GM12878 (cell line): ENCODE results near the gene MAGI1. TPM values are rescaled to one million over a fixed set of nuclear protein-coding genes. Genes with fewer than 3 reads are reported as not detected.

Source experiments
- ATAC-seq: fragments of 200-7000 bp; cut with Tn5 transposase; 3 replicates; pipeline ENCODE4 v1.9.1; 2020; ENCODE audit warnings: mild to moderate bottlenecking, moderate library complexity
- BruUV-seq: library from RNA; stranded (reverse); fragments of 400-500 nt; replicated peaks from 2 replicates; lab custom pipeline; 2021; lab: Mats Ljungman, UMichigan
- CTCF ChIA-PET: fragments of 300-600 bp; sonication (Branson Sonifier 250); formaldehyde crosslinking; extraction: SDS; loops from one replicate; lab custom pipeline; 2021; ENCODE audit warnings: inconsistent platforms; lab: Yijun Ruan, JAX
- POLR2A ChIA-PET: fragments of 350-600 bp; formaldehyde crosslinking; extraction: SDS; loops from one replicate; lab custom pipeline; 2021; ENCODE audit warnings: inconsistent platforms; lab: Charles Lee
- RAD21 ChIA-PET: fragments of 300-600 bp; sonication (Branson Sonifier 250); formaldehyde crosslinking; loops from one replicate; lab custom pipeline; 2023; ENCODE audit warnings: antibody characterized with exemption; ENCODE audit not compliant: unreplicated experiment; lab: Charles Lee
- SMC1A ChIA-PET: fragments of 300-600 bp; sonication (Branson Sonifier 250); formaldehyde crosslinking; loops from one replicate; lab custom pipeline; 2023; ENCODE audit not compliant: unreplicated experiment, uncharacterized antibody; lab: Charles Lee
- DNase-seq: peaks from one replicate; pipeline ENCODE4 v3.0.0-alpha.2; 2011; ENCODE audit warnings: low read depth, low spot score
- FAIRE-seq: peaks from 3 replicates; lab custom pipeline; 2011; peaks lifted over from hg19 to GRCh38; lab: Jason Lieb, UNC
- H2AFZ ChIP-seq: 2 replicates; pipeline ENCODE4 v1.6.0; 2011; ENCODE audit warnings: low read depth, low read length, control low read depth; ENCODE audit not compliant: control insufficient read depth
- H3K27ac ChIP-seq: 2 replicates; pipeline ENCODE4 v1.5.1; 2011; ENCODE audit warnings: control low read depth; ENCODE audit not compliant: control insufficient read depth, insufficient read depth
- H3K27me3 ChIP-seq, 2 experiments: replicated peaks in 1 of 2; 2 replicates each; pipeline versions ENCODE4 v1.6.0 to v1.6.1; 2011; ENCODE audit warnings: low read length in 1 of 2; ENCODE audit not compliant: control insufficient read depth in 2 of 2, insufficient read depth in 2 of 2
- H3K36me3 ChIP-seq, 2 experiments: 2 replicates each; pipeline ENCODE4 v1.5.1; 2011; ENCODE audit warnings: low read length in 1 of 2; ENCODE audit not compliant: control insufficient read depth in 2 of 2, insufficient read depth in 2 of 2
- H3K4me1 ChIP-seq: 2 replicates; pipeline ENCODE4 v1.6.1; 2011; ENCODE audit warnings: mild to moderate bottlenecking, low read length, moderate library complexity, mixed read lengths; ENCODE audit not compliant: control insufficient read depth, insufficient read depth
- H3K4me2 ChIP-seq: 2 replicates; pipeline ENCODE4 v1.6.0; 2011; ENCODE audit warnings: control low read depth; ENCODE audit not compliant: control insufficient read depth, insufficient read depth
- H3K4me3 ChIP-seq: fragments of 200-600 bp; sonication (generic); 2 replicates; pipeline ENCODE4 v1.5.1; 2016
- H3K79me2 ChIP-seq: 2 replicates; pipeline ENCODE4 v1.6.0; 2011; ENCODE audit warnings: low read length; ENCODE audit not compliant: control insufficient read depth, insufficient read depth
- H3K9ac ChIP-seq: 2 replicates; pipeline ENCODE4 v1.8.0; 2011; ENCODE audit warnings: low read length, control low read depth, mixed read lengths; ENCODE audit not compliant: control insufficient read depth, insufficient read depth
- H3K9me3 ChIP-seq: replicated peaks from 3 replicates; pipeline ENCODE4 v1.5.1; 2011; ENCODE audit warnings: mild to moderate bottlenecking, low read length; ENCODE audit not compliant: control insufficient read depth, insufficient read depth
- H4K20me1 ChIP-seq: 2 replicates; pipeline ENCODE4 v1.6.0; 2011; ENCODE audit not compliant: control insufficient read depth, insufficient read depth
- CREB1 ChIP-seq: IDR thresholded peaks from 2 replicates; pipeline ENCODE4 v1.6.1; 2012; ENCODE audit warnings: low read depth, mild to moderate bottlenecking, inconsistent platforms
- IKZF2 ChIP-seq, 2 experiments: fragments of 450-650 bp; IDR thresholded peaks; 2 replicates each; pipeline ENCODE4 v1.6.1; 2017; ENCODE audit warnings: mild to moderate bottlenecking in 2 of 2, moderate library complexity in 2 of 2
- JUND ChIP-seq: IDR thresholded peaks from 2 replicates; pipeline ENCODE4 v1.6.1; 2012; ENCODE audit warnings: low read depth, mild to moderate bottlenecking, low read length, improper control_type of control experiment, moderate library complexity
- MXI1 ChIP-seq: fragments of 150-350 bp; IDR thresholded peaks from 2 replicates; pipeline ENCODE4 v1.6.1; 2011; ENCODE audit warnings: low read depth, mild to moderate bottlenecking, inconsistent platforms, low read length, improper control_type of control experiment
- POU2F2 ChIP-seq: IDR thresholded peaks from 3 replicates; pipeline ENCODE4 v1.6.1; 2011; ENCODE audit warnings: low read depth, mild to moderate bottlenecking, low read length, borderline replicate concordance
- RUNX3 ChIP-seq: IDR thresholded peaks from 2 replicates; pipeline ENCODE4 v1.6.1; 2012; ENCODE audit warnings: low read length, inconsistent platforms
- WGBS: methylation state at CpG from one replicate; pipeline ENCODE4 v1.1.6; 2016; ENCODE audit warnings: low lambda C conversion rate; ENCODE audit not compliant: insufficient replicate concordance, insufficient coverage; ENCODE audit errors: missing lambda C conversion rate; 5-methylcytosine and 5-hydroxymethylcytosine counted together
- in situ Hi-C: fragments of 300-500 bp; cut with MboI; formaldehyde crosslinking; loops from 9 replicates; pipeline ENCODE4 v1.14.3; 2018; ENCODE audit warnings: mixed read lengths
- intact Hi-C: fragments of 100-400 bp; cut with micrococcal nuclease; formaldehyde crosslinking; loops from one replicate; pipeline ENCODE4 v1.14.2; 2022; ENCODE audit not compliant: unreplicated experiment
- polyA plus RNA-seq, 11 experiments: library from polyadenylated mRNA; depleted of rRNA in 4 of 11; unstranded in 6 of 11; stranded (reverse) in 5 of 11; fragments of >200 nt; fragmentation: Nextera tagmentation in 4 of 11; fragmentation: Illumina TruSeq in 1 of 11; extraction: Ambion mirVana in 4 of 11; extraction: Trizol in 1 of 11; gene quantifications; 1 replicate in 1 of 11; 2 replicates in 10 of 11; pipeline versions ENCODE4 v1.2.1 to v1.2.3, GENCODE V29; 2011 to 2016; ENCODE audit warnings: inconsistent platforms in 2 of 11, missing spikeins in 2 of 11, low read depth in 1 of 11
- total RNA-seq, 4 experiments: library from RNA; depleted of rRNA in 3 of 4; stranded (reverse); fragments of >200 nt in 3 of 4; fragmentation: Illumina TruSeq in 1 of 4; extraction: Trizol in 1 of 4; gene quantifications; 2 replicates each; pipeline versions ENCODE4 v1.2.1 to v1.2.3, GENCODE V29; 2013 to 2021
- TF ChIP-seq, protein P1 (sequence below): fragments of 450-650 bp; IDR thresholded peaks from 2 replicates; pipeline ENCODE4 v1.6.1; 2014; ENCODE audit warnings: mild to moderate bottlenecking
- TF ChIP-seq, protein P2 (sequence below): fragments of 450-650 bp; formaldehyde crosslinking; IDR thresholded peaks from 2 replicates; pipeline ENCODE4 v1.4.0; 2022; ENCODE audit warnings: mild to moderate bottlenecking, moderate library complexity

MAGI1 gene
- total and polyA plus RNA-seq, 10 of the 15 experiments (the other 5 are each of a cell fraction or from before 2014, with no cell fraction given): 0.02 to 3.3 (median 0.29) TPM; not detected in 1

DNA sequence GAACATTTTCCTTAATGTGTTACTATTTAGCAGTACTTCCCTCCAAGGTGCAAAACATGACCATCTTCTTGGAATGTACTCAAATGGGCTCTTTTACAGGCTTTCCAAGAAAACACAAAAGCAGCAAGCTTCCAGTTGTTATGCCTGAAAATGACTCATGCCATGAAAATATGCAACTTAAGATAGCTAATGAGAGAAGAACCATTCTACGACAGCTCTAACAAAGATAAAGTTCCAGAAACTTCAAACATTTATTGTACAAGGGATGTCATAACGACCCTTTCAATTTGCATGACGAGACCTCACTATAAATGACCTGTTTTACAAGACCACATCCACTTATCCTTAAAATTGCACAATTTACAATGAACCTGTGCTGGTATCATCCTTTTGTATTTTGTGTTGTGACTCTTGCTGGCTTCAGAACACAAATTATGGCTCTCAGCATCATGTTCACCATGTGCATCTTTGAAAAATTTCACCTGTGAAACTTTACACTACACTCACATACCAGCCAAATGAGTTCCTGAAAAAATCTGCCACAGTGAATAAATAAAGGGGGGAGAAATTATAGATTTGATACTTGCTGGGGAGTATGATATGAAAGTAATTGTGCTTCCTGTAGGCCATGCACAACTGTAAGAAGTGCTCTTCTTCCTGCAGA lies 433.7 kb downstream of the MAGI1 start:
- CTCF ChIA-PET: interaction anchor here (0.5 kb wide), 1 partner anchor 70 kb away, joined by 3 read pairs; no protein-coding TSS in a partner anchor
- FAIRE-seq: no peak

More for the DNA sequence above, 433.7 kb downstream of the MAGI1 start:
- H3K9ac ChIP-seq: no peak overlapping the region
- no peak for ATAC-seq
- no peak overlapping the region for H3K4me2 ChIP-seq
- H3K27ac ChIP-seq: no peak overlapping the region
- intact Hi-C loops (no loop called here), in situ Hi-C loops (no loop called here)
- H4K20me1 ChIP-seq: no peaks in the 10 kb centered on the region
- H3K4me1 ChIP-seq: no peaks in the 10 kb centered on the region
- no peak overlapping the region for H3K4me3 ChIP-seq
- WGBS: 22% methylated on average over 3 of the region's 3 CpGs
- no peaks in the 10 kb centered on the region for H3K36me3 ChIP-seq
- H2AFZ ChIP-seq: no peak overlapping the region
- no TSS peak for BruUV-seq
- DNase-seq: no peak
- TF ChIP-seq CREB1 (no peak), RUNX3 (no peak), MXI1 (no peak), JUND (no peak), IKZF2 (IDR thresholded peaks at IDR 0.05) (no peak), POU2F2 (no peak)
- TF ChIP-seq, protein P1, sequence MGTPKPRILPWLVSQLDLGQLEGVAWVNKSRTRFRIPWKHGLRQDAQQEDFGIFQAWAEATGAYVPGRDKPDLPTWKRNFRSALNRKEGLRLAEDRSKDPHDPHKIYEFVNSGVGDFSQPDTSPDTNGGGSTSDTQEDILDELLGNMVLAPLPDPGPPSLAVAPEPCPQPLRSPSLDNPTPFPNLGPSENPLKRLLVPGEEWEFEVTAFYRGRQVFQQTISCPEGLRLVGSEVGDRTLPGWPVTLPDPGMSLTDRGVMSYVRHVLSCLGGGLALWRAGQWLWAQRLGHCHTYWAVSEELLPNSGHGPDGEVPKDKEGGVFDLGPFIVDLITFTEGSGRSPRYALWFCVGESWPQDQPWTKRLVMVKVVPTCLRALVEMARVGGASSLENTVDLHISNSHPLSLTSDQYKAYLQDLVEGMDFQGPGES: no peak
- TF ChIP-seq, protein P2, sequence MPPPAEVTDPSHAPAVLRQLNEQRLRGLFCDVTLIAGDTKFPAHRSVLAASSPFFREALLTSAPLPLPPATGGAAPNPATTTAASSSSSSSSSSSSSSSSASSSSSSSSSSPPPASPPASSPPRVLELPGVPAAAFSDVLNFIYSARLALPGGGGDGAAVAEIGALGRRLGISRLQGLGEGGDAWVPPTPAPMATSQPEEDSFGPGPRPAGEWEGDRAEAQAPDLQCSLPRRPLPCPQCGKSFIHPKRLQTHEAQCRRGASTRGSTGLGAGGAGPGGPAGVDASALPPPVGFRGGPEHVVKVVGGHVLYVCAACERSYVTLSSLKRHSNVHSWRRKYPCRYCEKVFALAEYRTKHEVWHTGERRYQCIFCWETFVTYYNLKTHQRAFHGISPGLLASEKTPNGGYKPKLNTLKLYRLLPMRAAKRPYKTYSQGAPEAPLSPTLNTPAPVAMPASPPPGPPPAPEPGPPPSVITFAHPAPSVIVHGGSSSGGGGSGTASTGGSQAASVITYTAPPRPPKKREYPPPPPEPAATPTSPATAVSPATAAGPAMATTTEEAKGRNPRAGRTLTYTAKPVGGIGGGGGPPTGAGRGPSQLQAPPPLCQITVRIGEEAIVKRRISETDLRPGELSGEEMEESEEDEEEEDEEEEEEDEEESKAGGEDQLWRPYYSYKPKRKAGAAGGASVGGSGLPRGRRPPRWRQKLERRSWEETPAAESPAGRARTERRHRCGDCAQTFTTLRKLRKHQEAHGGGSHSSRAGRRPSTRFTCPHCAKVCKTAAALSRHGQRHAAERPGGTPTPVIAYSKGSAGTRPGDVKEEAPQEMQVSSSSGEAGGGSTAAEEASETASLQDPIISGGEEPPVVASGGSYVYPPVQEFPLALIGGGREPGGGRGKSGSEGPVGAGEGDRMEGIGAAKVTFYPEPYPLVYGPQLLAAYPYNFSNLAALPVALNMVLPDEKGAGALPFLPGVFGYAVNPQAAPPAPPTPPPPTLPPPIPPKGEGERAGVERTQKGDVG (CRISPR knock-in tag): no peak
- H3K79me2 ChIP-seq: no peaks in the 10 kb centered on the region
- SMC1A ChIA-PET: no interaction called here
- no peaks in the 10 kb centered on the region for H3K27me3 ChIP-seq
- POLR2A ChIA-PET: no interaction called here
- RAD21 ChIA-PET: no interaction called here
- H3K9me3 ChIP-seq: no peaks in the 10 kb centered on the region
